Testis (tissue), 2 donors: ENCODE measurements around the gene CAMKMT.

Experiments used
- POLR2A ChIP-seq: fragments of 450-650 bp; IDR thresholded peaks from one replicate; pipeline ENCODE4 v1.6.1; 2017; ENCODE audit warnings: antibody characterized with exemption, mild to moderate bottlenecking, moderate library complexity
- TF ChIP-seq, protein P1 (sequence below), 3 experiments: fragments of 450-650 bp in 2 of 3; fragments of 200-600 bp in 1 of 3; sonication (generic) in 1 of 3; IDR thresholded peaks; one replicate each; pipeline ENCODE4 v1.5.1; 2016 to 2019; ENCODE audit warnings: antibody characterized with exemption in 3 of 3, mild to moderate bottlenecking in 2 of 3, moderate library complexity in 1 of 3

DNA sequence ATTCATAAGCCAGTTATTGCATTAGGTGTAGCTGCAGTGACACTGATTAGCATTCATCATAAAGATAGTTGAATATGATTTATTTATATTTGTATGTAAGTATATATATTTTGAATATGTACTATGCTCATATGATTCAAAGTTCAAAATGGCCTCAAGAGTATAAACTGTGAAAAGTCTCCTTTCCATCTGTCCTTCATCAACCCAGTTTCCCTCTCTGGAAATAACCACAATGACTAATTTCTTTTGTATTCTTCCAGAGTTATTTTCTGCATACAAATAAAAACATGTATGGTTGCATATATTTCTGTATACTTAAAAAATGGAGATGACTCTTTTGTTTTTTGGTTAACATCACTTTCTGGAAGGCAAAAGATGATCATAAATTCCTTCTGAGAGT, 95.2 kb downstream of the CAMKMT start:
- TF ChIP-seq, protein P1, sequence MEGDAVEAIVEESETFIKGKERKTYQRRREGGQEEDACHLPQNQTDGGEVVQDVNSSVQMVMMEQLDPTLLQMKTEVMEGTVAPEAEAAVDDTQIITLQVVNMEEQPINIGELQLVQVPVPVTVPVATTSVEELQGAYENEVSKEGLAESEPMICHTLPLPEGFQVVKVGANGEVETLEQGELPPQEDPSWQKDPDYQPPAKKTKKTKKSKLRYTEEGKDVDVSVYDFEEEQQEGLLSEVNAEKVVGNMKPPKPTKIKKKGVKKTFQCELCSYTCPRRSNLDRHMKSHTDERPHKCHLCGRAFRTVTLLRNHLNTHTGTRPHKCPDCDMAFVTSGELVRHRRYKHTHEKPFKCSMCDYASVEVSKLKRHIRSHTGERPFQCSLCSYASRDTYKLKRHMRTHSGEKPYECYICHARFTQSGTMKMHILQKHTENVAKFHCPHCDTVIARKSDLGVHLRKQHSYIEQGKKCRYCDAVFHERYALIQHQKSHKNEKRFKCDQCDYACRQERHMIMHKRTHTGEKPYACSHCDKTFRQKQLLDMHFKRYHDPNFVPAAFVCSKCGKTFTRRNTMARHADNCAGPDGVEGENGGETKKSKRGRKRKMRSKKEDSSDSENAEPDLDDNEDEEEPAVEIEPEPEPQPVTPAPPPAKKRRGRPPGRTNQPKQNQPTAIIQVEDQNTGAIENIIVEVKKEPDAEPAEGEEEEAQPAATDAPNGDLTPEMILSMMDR (IDR thresholded peaks at IDR 0.05) = no peak
- no peak for TF ChIP-seq POLR2A
